DMS114 treated with DMSO at 0.1 percent for 48 hours (cell line): Measurements from ENCODE around the gene PIK3R2.
A peak's percentile ranks its signal among the peaks of the same experiment; 100 is the strongest.

Experiments
- DNase-seq: peaks from one replicate; lab custom pipeline; 2025; ENCODE audit not compliant: unreplicated experiment; lab: John Stamatoyannopoulos, UW

The PIK3R2 gene

DNA sequence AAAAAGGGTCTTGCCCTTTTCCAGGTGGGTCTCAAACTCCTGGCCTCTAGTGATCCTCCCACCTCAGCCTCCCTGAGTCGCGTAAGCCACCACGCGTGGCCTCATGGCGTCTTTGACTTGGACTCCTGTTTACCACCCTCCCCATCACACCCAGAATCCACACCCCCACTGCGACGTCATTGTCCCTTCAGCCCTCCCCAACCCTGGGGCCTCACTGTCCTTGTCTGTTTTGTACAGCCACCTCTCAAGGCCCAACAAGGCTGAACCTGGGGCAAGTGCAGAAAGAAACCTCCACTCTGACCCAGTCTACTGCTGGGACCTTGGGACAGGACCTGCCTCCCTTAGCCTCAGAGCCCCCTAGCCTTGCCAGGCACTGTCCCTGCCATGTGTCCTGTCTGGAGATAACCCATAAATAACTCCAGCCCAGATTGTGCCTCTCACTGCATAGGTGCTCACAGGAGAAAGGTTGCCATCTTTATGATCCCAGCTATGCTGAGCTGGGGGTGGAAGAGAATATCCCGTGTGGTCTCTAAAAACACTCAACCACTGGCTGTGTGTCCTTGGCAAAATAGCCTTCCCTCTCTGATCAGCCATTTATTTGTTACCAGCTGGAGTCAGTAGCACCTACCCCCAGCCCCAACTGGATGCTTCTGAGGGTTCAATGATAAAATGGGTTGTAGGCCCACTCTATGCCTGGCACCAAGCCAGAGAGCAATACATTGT, 18.8 kb downstream of the PIK3R2 start:
- no peak for DNase-seq

DNA sequence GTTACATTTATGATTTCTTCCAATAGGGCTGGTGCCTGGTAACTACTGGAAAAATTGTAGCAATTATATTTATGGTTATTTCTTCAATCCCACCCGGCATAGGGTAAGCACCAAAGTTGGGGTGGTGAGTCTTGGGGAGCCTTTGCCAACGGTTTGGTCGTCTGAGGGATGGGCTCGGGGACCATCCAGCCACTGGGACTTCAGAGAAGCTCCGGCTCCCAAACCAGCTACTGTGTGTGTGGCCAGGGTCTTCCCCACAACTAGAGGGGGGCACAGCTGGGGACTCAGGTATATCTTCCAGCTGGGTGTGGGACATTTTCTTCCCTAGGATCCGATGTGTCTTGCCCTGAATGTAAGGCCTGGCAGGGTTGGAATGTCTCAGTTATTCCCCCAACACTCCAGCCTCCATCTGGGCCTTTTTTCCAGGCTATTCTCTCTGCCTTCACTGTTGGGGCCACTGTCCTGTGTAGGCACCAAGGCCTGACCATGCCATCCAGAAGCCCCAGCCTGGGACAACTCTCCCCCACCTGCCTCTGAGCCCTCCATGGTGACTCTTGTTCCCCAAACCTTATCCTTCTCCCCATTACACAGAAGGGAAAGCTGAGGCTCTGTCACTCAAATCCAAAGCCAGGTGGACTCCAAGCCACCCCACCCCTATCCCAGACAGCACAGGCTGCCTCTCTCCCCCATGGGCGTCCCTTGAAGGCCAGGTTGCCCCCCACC, 19.5 kb downstream of the PIK3R2 start:
- DNase-seq, result no peak

DNA sequence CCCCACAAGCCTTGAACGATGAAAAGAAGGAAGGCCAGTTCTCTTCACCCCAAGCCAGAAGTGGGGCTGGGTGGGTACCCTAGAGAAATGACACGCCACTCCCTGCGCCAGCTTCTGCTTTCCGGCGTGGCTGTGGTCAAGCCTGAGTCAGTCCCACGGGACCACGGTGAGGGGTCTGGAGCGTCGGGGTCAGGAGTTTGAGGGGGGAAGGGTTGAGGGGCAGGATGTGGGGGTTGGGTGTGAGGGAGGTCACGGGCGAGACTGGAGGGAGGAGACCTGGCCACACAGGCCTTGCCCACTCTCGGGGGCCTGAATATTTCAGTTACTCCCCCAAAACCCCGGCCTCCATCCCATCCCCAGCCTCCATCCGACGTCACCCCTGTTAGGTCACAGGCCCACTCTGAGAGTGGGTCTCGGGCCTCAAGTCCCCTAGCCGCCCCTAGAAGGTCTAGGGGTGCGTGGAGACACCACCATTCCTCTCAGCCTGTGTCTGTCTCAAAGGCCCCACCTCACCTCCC, 20.1 kb downstream of the PIK3R2 start:
- DNase-seq, result no peak

DNA sequence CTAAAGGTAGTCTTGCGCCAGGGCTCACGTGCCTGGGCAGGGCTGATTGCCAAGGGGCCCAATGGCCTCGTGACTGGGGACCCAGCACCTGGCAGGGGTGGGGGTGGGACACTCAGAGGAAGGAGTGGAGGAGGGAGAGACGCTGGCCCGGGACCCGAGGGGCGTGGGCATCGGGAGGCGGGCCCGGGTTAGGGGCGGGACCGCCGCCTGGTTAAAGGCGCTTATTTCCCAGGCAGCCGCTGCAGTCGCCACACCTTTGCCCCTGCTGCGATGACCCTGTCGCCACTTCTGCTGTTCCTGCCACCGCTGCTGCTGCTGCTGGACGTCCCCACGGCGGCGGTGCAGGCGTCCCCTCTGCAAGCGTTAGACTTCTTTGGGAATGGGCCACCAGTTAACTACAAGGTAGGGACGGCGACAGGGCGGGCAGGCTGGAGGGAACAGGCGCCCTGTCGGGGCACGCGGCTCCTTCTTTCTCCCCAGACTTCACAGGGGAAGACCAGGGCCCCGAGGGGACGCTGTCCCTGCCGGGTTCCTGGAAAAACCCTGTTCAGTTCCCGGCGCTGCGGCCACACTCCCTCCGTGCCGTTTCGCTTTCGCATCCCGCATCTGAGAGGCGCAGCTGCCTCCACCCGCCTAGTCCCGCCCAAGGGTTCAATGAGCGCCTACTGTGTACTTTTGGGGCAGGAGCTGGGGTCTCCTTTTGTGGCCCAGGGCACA, 20.8 kb downstream of the PIK3R2 start, which contains the start of gene IFI30:
IFI30 (plus strand) TSS at position 242 of the 717 bp plus-strand sequence; CDS start at position 271, 29 bp downstream.
- DNase-seq, result peak; percentile 23

DNA sequence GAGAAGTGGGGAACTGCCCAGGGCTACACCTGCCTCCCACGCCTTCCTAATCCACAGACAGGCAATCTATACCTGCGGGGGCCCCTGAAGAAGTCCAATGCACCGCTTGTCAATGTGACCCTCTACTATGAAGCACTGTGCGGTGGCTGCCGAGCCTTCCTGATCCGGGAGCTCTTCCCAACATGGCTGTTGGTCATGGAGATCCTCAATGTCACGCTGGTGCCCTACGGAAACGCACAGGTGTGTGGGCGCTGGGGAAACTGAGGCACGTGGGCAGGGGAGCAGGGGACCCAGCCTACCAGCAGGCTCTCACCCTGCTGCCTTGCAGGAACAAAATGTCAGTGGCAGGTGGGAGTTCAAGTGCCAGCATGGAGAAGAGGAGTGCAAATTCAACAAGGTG, 22.0 kb downstream of the PIK3R2 start:
- DNase-seq, result no peak

DNA sequence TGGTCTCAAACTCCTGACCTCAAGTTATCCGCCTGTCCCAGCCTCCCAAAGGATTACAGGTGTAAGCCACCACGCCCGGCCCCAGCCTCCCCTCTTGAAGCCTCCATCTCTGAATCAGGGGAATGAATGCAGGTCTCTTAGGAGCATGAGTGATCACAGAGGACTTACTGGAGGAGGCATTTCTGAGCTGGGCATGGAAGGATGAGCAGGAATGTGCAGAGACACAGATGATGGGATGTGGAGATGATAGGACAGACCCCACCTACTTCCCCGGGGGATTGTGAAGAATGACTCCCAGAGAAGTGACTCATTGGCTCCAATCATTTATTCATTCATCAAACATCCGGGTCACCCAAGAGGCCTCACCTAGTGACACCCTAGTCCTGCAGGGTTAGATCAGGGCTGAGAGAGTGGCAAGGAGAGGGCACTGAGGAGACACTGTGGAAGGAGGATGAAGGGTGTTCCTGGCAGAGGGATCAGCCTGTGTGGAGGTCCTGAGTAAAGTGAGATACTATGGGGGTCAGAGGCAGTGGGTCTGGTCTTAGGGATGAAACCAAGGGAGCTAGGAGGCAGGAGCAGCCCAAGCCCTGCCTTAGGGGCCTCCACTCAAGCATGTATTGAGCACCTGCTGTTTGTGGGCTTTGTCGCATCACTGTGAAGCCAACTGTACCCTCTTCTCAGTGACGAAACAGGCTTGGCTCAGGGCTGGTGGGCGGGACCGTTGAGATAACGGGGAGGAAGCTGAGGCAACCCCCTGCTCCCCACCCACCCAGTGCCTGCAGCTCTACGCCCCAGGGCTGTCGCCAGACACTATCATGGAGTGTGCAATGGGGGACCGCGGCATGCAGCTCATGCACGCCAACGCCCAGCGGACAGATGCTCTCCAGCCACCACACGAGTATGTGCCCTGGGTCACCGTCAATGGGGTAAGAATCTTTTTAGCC, 23.7 kb downstream of the PIK3R2 start:
- DNase-seq, result no peak

DNA sequence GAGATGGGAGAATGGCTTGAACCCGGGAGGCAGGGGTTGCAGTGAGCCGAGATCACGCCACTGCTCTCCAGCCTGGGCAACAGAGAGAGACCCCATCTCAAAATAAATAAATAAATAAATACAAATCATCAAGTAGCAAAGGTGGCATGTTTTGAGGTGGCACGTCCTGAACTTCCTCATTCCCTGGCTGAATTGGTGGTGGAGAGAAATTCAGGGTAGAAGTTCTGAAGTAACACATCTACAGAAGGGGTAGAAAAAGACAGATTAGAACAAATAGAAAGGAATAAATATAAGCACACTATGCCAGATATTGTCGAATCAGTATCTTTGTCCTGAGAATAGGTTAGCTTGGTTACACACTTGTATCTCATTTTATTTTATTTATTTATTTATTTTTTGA, 27.0 kb downstream of the PIK3R2 start:
- no peak for DNase-seq

DNA sequence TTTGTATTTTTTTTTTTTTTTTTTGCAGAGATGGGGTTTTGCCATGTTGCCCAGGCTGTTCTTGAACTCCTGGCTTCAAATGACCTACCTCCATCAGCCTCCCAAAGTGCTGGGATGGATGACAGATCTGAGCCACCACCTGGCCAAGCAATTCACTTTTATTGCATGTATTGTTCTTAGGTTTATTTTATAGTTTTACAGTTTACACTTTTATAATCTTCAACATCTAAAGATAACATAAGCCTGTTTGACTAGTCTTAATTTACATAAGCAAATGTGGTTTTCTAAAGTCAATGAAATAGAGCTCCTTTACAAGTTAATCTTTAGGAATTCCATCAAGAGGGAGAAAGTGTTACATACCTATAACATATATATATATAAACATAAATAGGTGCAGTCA, 30.6 kb downstream of the PIK3R2 start:
- no peak for DNase-seq

DNA sequence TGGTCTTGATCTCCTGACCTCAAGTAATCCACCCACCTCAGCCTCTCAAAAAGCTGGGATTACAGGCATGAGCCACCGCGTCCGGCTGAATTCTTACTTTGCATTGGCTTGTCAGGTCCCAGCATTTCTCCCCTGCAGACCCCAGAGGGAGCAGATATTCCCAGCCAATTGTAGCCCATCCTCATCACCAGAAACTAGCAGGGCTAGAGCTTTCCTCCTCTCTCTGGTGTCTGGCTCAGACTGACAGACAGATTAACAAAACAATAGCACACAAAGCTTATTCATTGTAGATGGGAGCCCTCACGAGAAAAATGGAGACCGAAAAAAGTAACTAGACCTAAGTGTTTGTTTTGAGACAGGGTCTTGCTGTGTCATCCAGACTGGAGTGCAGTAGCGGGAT, 32.6 kb downstream of the PIK3R2 start:
- no peak for DNase-seq

DNA sequence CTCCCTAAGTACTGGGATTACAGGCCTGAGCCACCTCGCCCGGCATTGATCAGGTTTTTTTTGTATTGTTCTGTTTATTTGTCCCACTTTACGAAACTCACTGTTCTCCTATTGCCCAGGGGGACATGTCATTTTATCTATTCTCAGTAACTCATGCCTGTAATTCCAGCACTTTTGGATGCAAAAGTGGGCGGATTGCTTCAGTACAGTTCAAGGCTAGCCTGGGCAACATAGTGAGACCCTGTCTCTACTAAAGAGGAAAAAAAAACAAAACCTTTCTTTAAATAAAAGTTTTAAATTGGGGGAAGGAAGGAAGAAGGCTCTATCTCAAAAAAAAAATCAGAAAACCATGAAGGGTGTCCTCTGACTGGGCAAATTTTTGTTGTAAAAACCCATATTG, 37.3 kb downstream of the PIK3R2 start:
- no peak for DNase-seq

DNA sequence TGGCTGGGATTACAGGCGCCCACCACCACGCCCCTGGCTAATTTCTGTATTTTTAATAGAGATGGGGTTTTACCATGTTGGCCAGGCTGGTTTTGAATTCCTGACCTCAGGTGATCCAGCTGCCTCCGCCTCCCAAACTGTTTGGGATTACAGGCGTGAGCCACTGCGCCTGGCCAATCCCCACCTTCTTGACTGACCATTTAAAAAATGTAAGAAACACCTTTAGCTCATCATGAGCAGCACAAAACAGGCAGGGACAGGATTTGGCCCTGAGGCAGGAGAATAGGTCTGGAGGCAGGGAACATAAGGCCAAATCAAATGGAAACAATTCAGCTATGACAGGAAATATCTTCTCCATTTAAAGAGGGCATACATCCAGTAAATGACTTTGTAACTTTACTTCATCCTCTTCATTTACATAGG, 38.7 kb downstream of the PIK3R2 start:
- no peak for DNase-seq

DNA sequence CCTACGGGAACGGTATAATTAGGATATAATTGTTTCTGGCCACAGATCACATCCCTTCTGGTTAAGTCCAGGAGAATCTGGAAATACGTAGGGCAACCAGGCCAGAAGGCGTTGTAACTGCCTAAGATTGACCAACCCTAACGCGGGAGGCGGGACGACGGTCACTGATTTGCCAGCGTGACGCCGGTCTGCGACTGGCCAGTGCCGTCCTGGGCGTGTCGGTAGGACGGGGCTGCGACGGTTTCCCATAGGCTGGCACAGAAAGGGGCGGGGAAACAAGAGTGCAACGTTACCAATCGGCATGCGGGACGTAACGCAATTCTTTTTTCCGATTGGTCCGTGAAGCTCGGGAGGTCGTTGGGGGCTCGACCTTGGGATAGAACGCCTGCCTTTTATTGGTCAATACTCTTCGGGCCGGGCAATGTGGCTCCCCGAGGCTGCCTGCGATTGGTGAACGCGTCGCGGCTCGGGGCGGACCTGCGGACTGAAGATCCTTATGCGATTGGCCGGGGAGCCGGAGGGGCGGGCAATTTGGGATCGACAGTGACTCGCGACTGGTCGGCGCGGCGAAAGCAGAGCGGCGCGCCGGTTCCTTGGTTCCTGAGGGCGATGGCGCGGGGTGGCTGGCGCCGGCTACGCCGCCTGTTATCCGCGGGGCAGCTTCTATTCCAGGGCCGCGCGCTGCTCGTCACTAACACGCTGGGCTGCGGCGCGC, 39.9 kb downstream of the PIK3R2 start, which contains the start of gene MPV17L2:
MPV17L2 (plus strand) TSS at position 546 of the 715 bp plus-strand sequence; CDS start at position 610, 64 bp downstream.
- DNase-seq, result peak; percentile 100

DNA sequence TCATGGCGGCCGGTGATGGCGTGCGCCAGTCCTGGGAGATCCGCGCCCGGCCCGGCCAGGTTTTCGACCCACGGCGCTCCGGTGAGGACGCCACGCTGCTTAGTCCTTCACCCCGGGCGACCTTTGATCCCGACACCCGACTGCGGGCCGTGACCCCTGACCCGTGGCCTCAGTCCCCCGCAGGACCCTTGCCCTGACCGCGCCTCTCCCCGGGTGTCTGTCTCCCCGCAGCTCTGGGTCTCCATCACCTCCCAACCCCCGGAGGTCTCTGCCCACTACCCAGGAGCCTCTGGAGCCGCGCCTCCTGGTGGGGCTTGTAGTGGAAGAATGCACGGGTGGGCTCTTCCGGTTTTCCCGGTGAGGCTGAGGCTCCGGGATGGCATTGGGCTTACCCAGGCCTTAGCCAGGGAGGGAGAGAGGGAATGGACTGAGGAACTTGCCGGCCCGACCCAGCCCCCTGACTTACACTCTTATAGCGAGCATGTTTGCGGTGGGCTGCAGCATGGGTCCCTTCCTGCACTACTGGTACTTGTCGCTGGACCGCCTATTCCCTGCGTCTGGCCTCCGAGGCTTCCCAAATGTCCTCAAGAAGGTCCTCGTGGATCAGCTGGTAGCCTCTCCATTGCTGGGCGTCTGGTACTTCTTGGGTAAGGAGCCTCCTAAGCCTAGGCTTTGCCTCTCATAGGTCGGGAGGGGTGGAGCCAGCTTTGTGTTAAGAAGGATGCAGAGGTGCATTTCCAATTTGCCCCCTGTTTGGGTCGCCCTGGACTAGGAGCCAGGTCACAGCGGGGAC, 40.6 kb downstream of the PIK3R2 start:
- no peak for DNase-seq

DNA sequence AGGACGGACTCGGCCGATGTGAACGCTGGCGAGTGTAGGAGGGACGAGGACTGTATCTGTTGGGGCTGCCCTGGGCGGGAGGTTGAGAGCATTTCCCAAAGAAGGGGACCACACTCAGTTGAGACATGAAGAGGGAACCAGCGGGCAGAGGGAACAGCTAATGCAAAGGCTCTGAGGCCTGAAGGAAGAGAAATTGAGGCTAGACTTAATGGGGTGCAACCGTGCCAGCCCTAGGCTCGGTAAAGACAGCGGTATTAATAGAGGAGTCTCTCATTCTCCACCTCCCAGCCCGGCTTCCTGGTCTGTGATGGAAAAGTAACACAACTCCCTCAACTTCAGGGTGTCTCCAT, 41.2 kb downstream of the PIK3R2 start:
- DNase-seq, result no peak

DNA sequence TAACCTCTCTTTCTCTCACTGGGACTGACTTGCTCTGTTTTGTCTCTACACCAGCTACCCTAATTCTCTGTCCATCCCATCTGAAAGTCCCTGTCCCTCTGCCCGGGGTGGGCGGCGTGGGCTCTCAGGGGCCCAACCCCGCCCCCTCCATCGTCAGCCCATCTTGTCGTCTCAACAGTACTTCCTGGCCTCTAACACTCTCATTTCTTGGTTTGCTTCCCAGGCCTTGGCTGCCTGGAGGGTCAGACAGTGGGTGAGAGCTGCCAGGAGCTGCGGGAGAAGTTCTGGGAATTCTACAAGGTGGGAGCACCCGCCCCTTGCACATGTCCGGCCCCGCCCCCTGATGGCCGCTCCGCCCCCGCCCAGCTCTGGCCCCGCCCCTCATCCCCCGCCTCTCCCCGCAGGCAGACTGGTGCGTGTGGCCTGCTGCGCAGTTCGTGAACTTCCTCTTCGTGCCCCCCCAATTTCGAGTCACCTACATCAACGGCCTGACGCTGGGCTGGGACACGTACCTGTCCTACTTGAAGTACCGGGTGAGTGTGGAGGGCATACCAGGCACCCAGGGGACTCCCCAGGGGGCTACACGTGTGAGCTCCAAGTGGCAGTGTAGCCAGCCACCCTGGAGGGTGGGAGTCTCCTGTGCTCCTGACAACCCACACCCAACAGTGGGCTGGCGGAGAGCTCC, 41.7 kb downstream of the PIK3R2 start:
- no peak for DNase-seq

DNA sequence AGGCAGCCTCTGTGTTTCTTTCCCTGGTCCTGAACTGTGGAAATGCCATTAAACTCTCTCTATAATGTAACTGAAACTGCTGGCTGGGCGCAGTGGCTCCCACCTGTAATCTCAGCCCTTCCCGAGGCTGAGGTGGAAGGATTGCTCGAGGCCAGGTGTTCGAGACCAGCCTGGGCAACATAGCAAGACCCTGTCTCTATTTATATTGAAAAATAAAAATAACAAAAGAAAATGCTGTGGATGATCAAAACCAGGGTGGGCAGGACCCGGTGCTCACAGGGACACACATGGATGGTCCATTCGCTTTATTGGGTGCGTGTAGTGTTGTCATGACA, 43.5 kb downstream of the PIK3R2 start:
- DNase-seq, result no peak

DNA sequence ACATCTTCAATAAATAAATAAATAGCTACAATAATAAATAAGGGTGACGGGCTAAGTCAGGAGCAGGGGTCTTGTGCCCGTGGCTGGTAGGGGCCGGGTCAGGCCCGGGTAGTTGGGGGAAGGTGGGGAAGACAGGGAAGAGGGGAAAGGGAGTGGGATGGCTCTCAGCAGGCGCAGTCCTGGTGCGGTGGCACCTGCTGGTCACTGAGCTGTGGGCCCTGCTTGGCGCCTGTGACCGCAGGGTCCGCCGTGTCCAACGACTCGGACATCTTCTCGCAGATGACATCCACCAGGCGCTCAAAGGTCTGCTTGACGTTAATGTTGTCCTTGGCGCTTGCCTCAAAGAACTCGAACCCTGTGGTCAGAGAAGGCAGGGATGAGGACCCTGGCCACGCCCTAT, 44.3 kb downstream of the PIK3R2 start:
- no peak for DNase-seq

DNA sequence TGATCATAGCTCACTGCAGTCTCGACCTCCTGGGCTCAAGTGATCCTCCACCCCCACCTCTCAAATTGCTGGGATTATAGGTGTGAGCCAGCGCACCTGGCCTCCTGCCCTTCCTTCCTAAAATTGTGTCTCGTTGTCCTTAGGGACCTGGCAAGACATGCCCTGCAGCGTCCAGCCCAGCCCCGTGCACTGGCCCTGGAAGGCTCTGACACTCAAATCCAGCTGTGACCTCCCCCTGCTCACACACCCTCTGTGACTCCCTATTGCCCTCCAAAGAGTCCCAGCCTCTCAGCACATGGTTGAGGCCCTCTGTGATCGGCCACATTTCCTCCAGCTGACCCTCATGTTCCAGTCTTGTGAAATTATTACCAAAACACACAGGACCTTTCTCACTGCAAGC, 45.0 kb downstream of the PIK3R2 start:
- DNase-seq, result no peak

DNA sequence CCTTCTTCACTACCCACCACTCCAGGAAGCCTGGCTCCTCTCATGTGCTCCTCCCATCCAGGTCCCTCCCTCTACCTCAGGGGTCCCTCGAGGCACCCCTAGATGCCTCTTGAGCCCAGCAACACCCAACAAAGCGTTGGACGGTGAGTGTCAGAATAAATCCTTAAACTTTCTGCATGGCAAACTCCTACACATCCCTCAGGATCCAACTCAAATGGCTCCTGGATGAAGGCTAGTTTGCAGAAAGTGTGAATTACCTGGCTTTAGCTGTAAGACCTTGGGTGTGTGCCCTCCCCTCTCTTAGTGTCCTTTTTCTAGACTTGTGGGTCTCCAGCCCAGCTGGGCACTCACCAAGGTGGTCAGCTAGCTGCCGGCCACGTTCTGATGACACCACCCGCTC, 45.4 kb downstream of the PIK3R2 start:
- no peak for DNase-seq
